ENCODE data around the gene TOMM7. TPM values are rescaled to one million over a fixed set of nuclear protein-coding genes. Genes with fewer than 3 reads are reported as not detected.

Gene TOMM7
- total RNA-seq, 2 experiments from 2014 or later = 189 to 195 TPM

DNA sequence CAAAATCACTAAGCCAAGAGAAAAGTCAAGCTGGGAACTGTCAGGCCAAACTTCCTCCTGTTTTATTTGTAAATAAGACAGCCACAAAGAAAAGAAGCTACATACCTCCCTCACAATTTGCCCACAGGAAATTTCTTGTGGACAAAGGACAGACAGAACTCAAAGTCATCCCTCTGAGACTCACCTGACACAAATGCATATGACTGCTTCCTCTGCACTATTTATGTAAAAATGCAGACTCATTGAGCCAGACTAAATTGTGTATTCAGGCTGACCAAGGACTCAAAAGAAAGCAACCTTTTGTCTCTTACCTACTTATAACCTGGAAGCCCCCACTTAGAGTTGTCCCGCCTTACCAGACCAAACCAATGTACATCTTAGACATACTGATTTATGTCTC lies 11.8 kb downstream of the TOMM7 start:
- no peak for DNase-seq (ENCODE audit: low spot score)
- intact Hi-C loops (cut with micrococcal nuclease; ENCODE audit: unreplicated experiment) = no loop called here
- no TSS peak for BruUV-seq (replicated peaks)
- Histone ChIP-seq H3K4me1 (ENCODE audit: insufficient read depth, low read length, poor library complexity, severe bottlenecking) (no peaks in the 10 kb centered on the region), H3K4me2 (ENCODE audit: low read length) (no peak overlapping the region), H3K27ac (ENCODE audit: low read depth, low read length, poor library complexity, severe bottlenecking) (no peak overlapping the region), H4K20me1 (ENCODE audit: insufficient read depth, low read length) (no peaks in the 10 kb centered on the region), H3K36me3 (ENCODE audit: insufficient read depth, low read length) (peaks cover 46% of the 10 kb centered on the region), H2AFZ (ENCODE audit: low read length) (no peak overlapping the region), H3K79me2 (ENCODE audit: insufficient read depth, low read depth, low read length) (no peaks in the 10 kb centered on the region), H3K9me3 (ENCODE audit: low read length) (no peaks in the 10 kb centered on the region), H3K4me3 (ENCODE audit: low read depth, low read length, poor library complexity, severe bottlenecking) (no peak overlapping the region), H3K9me2 (ENCODE audit: insufficient read depth, low read length) (no peaks in the 10 kb centered on the region)
- POLR2A ChIA-PET = interaction anchor here (0.6 to 1.5 kb wide), 3 partner anchors 52 to 244 kb away, joined by 3 to 5 read pairs (median 3); no protein-coding TSS in a partner anchor
- CTCF ChIA-PET (ENCODE audit: unreplicated experiment) = no interaction called here
- TF ChIP-seq, protein P1, sequence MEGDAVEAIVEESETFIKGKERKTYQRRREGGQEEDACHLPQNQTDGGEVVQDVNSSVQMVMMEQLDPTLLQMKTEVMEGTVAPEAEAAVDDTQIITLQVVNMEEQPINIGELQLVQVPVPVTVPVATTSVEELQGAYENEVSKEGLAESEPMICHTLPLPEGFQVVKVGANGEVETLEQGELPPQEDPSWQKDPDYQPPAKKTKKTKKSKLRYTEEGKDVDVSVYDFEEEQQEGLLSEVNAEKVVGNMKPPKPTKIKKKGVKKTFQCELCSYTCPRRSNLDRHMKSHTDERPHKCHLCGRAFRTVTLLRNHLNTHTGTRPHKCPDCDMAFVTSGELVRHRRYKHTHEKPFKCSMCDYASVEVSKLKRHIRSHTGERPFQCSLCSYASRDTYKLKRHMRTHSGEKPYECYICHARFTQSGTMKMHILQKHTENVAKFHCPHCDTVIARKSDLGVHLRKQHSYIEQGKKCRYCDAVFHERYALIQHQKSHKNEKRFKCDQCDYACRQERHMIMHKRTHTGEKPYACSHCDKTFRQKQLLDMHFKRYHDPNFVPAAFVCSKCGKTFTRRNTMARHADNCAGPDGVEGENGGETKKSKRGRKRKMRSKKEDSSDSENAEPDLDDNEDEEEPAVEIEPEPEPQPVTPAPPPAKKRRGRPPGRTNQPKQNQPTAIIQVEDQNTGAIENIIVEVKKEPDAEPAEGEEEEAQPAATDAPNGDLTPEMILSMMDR (conservative IDR thresholded peaks at IDR 0.05; ENCODE audit: low read length) = no peak
- no peak for TF ChIP-seq EZH2phosphoT487 (IDR thresholded peaks at IDR 0.05; ENCODE audit: borderline replicate concordance, low read depth, low read length)

GRCh38 chr7:22809902-22810642 lies 12.6 kb downstream of the TOMM7 start:
- Histone ChIP-seq H3K9me2 (ENCODE audit: insufficient read depth, low read length) (no peaks in the 10 kb centered on the region), H3K4me3 (ENCODE audit: low read depth, low read length, poor library complexity, severe bottlenecking) (no peak overlapping the region), H4K20me1 (ENCODE audit: insufficient read depth, low read length) (no peaks in the 10 kb centered on the region), H3K36me3 (ENCODE audit: insufficient read depth, low read length) (peaks cover 38% of the 10 kb centered on the region), H3K27ac (ENCODE audit: low read depth, low read length, poor library complexity, severe bottlenecking) (no peak overlapping the region), H3K9me3 (ENCODE audit: low read length) (no peaks in the 10 kb centered on the region), H3K79me2 (ENCODE audit: insufficient read depth, low read depth, low read length) (no peaks in the 10 kb centered on the region), H2AFZ (ENCODE audit: low read length) (no peak overlapping the region), H3K4me1 (ENCODE audit: insufficient read depth, low read length, poor library complexity, severe bottlenecking) (no peaks in the 10 kb centered on the region), H3K4me2 (ENCODE audit: low read length) (no peak overlapping the region)
- intact Hi-C loops (cut with micrococcal nuclease; ENCODE audit: unreplicated experiment) = no loop called here
- CTCF ChIA-PET (ENCODE audit: unreplicated experiment) = no interaction called here
- POLR2A ChIA-PET = interaction anchor here (0.6 to 1.5 kb wide), 5 partner anchors 11 to 244 kb away, joined by 3 to 5 read pairs (median 3); no protein-coding TSS in a partner anchor
- no TSS peak for BruUV-seq (replicated peaks)
- no peak for DNase-seq (ENCODE audit: low spot score)
- TF ChIP-seq, protein P1 (conservative IDR thresholded peaks at IDR 0.05; ENCODE audit: low read length) = no peak

GRCh38 chr7:22808140-22808539 lies 14.5 kb downstream of the TOMM7 start:
- BruUV-seq (replicated peaks) = no TSS peak
- Histone ChIP-seq H3K9me3 (ENCODE audit: low read length) (no peaks in the 10 kb centered on the region), H4K20me1 (ENCODE audit: insufficient read depth, low read length) (no peaks in the 10 kb centered on the region), H3K4me2 (ENCODE audit: low read length) (no peak overlapping the region), H2AFZ (ENCODE audit: low read length) (no peak overlapping the region), H3K79me2 (ENCODE audit: insufficient read depth, low read depth, low read length) (no peaks in the 10 kb centered on the region), H3K4me3 (ENCODE audit: low read depth, low read length, poor library complexity, severe bottlenecking) (no peak overlapping the region), H3K9me2 (ENCODE audit: insufficient read depth, low read length) (no peaks in the 10 kb centered on the region), H3K4me1 (ENCODE audit: insufficient read depth, low read length, poor library complexity, severe bottlenecking) (no peaks in the 10 kb centered on the region), H3K27ac (ENCODE audit: low read depth, low read length, poor library complexity, severe bottlenecking) (no peak overlapping the region), H3K36me3 (ENCODE audit: insufficient read depth, low read length) (peaks cover 22% of the 10 kb centered on the region)
- ChIA-PET POLR2A (interaction anchor here (0.9 kb wide), 1 partner anchor 16 kb away, joined by 3 read pairs; no protein-coding TSS in a partner anchor), CTCF (ENCODE audit: unreplicated experiment) (no interaction called here)
- no peak for DNase-seq (ENCODE audit: low spot score)
- intact Hi-C loops (cut with micrococcal nuclease; ENCODE audit: unreplicated experiment) = no loop called here
- TF ChIP-seq EZH2phosphoT487 (IDR thresholded peaks at IDR 0.05; ENCODE audit: borderline replicate concordance, low read depth, low read length) = no peak
- TF ChIP-seq, protein P1 (conservative IDR thresholded peaks at IDR 0.05; ENCODE audit: low read length) = no peak
